ENCODE data around the gene DNAH3.

DNA sequence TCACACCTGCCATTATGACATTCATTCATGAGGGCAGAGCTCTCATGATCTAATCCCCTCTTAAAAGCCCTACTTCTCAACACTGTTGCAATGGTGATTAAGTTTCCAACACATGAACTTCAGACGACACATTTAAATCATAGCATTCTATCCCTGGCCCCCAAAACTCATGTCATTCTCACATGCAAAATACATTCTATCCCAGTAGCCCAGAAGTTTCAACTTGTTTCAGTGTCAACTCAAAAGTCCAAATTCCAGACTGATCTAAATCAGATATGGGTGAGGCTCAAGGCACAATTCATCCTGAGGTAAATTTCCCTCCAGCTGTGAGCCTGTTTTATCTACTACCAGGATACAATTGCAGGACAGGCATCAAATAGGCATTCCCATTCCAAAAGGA is 224.9 kb downstream of the DNAH3 start:
- TF ChIP-seq EZH2 (IDR thresholded peaks at IDR 0.05; ENCODE audit: low read depth, unreplicated experiment), result no peak
- TF ChIP-seq CTCF (conservative IDR thresholded peaks at IDR 0.05; ENCODE audit: low read depth in 2 of 2), result no peak
- TF ChIP-seq, protein P1, sequence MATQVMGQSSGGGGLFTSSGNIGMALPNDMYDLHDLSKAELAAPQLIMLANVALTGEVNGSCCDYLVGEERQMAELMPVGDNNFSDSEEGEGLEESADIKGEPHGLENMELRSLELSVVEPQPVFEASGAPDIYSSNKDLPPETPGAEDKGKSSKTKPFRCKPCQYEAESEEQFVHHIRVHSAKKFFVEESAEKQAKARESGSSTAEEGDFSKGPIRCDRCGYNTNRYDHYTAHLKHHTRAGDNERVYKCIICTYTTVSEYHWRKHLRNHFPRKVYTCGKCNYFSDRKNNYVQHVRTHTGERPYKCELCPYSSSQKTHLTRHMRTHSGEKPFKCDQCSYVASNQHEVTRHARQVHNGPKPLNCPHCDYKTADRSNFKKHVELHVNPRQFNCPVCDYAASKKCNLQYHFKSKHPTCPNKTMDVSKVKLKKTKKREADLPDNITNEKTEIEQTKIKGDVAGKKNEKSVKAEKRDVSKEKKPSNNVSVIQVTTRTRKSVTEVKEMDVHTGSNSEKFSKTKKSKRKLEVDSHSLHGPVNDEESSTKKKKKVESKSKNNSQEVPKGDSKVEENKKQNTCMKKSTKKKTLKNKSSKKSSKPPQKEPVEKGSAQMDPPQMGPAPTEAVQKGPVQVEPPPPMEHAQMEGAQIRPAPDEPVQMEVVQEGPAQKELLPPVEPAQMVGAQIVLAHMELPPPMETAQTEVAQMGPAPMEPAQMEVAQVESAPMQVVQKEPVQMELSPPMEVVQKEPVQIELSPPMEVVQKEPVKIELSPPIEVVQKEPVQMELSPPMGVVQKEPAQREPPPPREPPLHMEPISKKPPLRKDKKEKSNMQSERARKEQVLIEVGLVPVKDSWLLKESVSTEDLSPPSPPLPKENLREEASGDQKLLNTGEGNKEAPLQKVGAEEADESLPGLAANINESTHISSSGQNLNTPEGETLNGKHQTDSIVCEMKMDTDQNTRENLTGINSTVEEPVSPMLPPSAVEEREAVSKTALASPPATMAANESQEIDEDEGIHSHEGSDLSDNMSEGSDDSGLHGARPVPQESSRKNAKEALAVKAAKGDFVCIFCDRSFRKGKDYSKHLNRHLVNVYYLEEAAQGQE (IDR thresholded peaks at IDR 0.05; ENCODE audit: unreplicated experiment), result no peak
- no peak for TF ChIP-seq POLR2AphosphoS5 (IDR thresholded peaks at IDR 0.05; ENCODE audit: low read depth)
- no peak for TF ChIP-seq EZH2phosphoT487 (IDR thresholded peaks at IDR 0.05; ENCODE audit: unreplicated experiment)
- TF ChIP-seq, protein P2, sequence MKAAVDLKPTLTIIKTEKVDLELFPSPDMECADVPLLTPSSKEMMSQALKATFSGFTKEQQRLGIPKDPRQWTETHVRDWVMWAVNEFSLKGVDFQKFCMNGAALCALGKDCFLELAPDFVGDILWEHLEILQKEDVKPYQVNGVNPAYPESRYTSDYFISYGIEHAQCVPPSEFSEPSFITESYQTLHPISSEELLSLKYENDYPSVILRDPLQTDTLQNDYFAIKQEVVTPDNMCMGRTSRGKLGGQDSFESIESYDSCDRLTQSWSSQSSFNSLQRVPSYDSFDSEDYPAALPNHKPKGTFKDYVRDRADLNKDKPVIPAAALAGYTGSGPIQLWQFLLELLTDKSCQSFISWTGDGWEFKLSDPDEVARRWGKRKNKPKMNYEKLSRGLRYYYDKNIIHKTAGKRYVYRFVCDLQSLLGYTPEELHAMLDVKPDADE (IDR thresholded peaks at IDR 0.05), result no peak
- TF ChIP-seq CREB1 (CRISPR knock-in tag; IDR thresholded peaks at IDR 0.05; ENCODE audit: low read depth), result no peak
- TF ChIP-seq STAT1 (IDR thresholded peaks at IDR 0.05; ENCODE audit: unreplicated experiment), result no peak
- no peak for TF ChIP-seq ZNF331 (CRISPR knock-in tag; IDR thresholded peaks at IDR 0.05; ENCODE audit: low read depth)
- TF ChIP-seq, protein P3, sequence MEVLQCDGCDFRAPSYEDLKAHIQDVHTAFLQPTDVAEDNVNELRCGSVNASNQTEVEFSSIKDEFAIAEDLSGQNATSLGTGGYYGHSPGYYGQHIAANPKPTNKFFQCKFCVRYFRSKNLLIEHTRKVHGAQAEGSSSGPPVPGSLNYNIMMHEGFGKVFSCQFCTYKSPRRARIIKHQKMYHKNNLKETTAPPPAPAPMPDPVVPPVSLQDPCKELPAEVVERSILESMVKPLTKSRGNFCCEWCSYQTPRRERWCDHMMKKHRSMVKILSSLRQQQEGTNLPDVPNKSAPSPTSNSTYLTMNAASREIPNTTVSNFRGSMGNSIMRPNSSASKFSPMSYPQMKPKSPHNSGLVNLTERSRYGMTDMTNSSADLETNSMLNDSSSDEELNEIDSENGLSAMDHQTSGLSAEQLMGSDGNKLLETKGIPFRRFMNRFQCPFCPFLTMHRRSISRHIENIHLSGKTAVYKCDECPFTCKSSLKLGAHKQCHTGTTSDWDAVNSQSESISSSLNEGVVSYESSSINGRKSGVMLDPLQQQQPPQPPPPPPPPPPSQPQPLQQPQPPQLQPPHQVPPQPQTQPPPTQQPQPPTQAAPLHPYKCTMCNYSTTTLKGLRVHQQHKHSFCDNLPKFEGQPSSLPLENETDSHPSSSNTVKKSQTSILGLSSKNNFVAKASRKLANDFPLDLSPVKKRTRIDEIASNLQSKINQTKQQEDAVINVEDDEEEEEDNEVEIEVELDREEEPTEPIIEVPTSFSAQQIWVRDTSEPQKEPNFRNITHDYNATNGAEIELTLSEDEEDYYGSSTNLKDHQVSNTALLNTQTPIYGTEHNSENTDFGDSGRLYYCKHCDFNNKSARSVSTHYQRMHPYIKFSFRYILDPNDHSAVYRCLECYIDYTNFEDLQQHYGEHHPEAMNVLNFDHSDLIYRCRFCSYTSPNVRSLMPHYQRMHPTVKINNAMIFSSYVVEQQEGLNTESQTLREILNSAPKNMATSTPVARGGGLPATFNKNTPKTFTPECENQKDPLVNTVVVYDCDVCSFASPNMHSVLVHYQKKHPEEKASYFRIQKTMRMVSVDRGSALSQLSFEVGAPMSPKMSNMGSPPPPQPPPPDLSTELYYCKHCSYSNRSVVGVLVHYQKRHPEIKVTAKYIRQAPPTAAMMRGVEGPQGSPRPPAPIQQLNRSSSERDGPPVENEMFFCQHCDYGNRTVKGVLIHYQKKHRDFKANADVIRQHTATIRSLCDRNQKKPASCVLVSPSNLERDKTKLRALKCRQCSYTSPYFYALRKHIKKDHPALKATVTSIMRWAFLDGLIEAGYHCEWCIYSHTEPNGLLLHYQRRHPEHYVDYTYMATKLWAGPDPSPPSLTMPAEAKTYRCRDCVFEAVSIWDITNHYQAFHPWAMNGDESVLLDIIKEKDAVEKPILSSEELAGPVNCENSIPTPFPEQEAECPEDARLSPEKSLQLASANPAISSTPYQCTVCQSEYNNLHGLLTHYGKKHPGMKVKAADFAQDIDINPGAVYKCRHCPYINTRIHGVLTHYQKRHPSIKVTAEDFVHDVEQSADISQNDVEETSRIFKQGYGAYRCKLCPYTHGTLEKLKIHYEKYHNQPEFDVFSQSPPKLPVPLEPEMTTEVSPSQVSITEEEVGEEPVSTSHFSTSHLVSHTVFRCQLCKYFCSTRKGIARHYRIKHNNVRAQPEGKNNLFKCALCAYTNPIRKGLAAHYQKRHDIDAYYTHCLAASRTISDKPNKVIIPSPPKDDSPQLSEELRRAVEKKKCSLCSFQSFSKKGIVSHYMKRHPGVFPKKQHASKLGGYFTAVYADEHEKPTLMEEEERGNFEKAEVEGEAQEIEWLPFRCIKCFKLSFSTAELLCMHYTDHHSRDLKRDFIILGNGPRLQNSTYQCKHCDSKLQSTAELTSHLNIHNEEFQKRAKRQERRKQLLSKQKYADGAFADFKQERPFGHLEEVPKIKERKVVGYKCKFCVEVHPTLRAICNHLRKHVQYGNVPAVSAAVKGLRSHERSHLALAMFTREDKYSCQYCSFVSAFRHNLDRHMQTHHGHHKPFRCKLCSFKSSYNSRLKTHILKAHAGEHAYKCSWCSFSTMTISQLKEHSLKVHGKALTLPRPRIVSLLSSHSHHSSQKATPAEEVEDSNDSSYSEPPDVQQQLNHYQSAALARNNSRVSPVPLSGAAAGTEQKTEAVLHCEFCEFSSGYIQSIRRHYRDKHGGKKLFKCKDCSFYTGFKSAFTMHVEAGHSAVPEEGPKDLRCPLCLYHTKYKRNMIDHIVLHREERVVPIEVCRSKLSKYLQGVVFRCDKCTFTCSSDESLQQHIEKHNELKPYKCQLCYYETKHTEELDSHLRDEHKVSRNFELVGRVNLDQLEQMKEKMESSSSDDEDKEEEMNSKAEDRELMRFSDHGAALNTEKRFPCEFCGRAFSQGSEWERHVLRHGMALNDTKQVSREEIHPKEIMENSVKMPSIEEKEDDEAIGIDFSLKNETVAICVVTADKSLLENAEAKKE (CRISPR knock-in tag; IDR thresholded peaks at IDR 0.05), result no peak

Measured in GM23338 (cell line).